Mesothelial cell of epicardium (in vitro differentiated cells): Measurements from ENCODE around the gene SVEP1. TPM values are rescaled to one million over a fixed set of nuclear protein-coding genes. Genes with fewer than 3 reads are reported as not detected.

Experiments used
- DNase-seq, 2 experiments: peaks; one replicate each; pipeline ENCODE4 v3.0.0; 2021; ENCODE audit warnings: low spot score in 2 of 2; ENCODE audit not compliant: unreplicated experiment in 2 of 2
- H3K27ac Mint-ChIP-seq: 2 replicates; pipeline ENCODE4 v1.8.0; 2021; ENCODE audit warnings: mixed read lengths
- H3K27me3 Mint-ChIP-seq: 2 replicates; pipeline ENCODE4 v1.8.0; 2021; ENCODE audit warnings: low read depth, mixed read lengths
- H3K36me3 Mint-ChIP-seq: 2 replicates; pipeline ENCODE4 v1.8.0; 2021; ENCODE audit warnings: mixed read lengths
- H3K4me1 Mint-ChIP-seq: 2 replicates; pipeline ENCODE4 v1.8.0; 2021; ENCODE audit warnings: mixed read lengths
- H3K4me3 Mint-ChIP-seq: 2 replicates; pipeline ENCODE4 v1.8.0; 2021; ENCODE audit warnings: mild to moderate bottlenecking, moderate library complexity, mixed read lengths
- H3K9me3 Mint-ChIP-seq: 2 replicates; pipeline ENCODE4 v1.8.0; 2021; ENCODE audit warnings: mixed read lengths
- total RNA-seq: library from RNA; stranded (reverse); gene quantifications from 3 replicates; pipeline ENCODE4 v1.2.1, GENCODE V29; 2021
- TF ChIP-seq, protein P1 (sequence below): fragments of 200-600 bp; sonication (generic); IDR thresholded peaks from one replicate; pipeline ENCODE4 v1.5.0; 2021; ENCODE audit warnings: antibody characterized with exemption; ENCODE audit not compliant: unreplicated experiment

SVEP1 gene
- total RNA-seq, 1 donor from 2014 or later, result 47.2 TPM

DNA sequence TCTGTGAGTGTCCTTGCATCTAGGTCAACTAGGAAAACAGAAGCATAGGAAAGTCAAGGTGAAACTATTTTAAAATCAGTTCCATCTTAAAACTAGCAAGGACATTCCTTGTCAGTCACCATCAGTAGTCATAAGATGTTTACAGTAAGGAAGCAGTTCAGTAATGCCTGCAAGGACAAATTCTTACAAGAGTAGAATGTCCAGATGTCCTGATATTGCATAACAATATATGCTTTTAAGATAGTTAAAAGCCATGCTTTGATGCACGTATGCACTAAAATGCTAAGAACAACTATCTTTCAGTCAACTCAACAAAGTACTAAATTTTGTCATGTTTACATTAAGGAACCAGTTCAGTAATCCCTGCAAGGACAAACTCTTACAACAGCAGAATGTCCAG is 11.3 kb upstream of the SVEP1 start:
- no peaks in the 10 kb centered on the region for H3K27me3 Mint-ChIP-seq
- peaks cover 44% of the 10 kb centered on the region for H3K9me3 Mint-ChIP-seq
- peaks cover 9% of the 10 kb centered on the region for H3K36me3 Mint-ChIP-seq
- H3K4me1 Mint-ChIP-seq, result peaks cover 14% of the 10 kb centered on the region
- TF ChIP-seq, protein P1, sequence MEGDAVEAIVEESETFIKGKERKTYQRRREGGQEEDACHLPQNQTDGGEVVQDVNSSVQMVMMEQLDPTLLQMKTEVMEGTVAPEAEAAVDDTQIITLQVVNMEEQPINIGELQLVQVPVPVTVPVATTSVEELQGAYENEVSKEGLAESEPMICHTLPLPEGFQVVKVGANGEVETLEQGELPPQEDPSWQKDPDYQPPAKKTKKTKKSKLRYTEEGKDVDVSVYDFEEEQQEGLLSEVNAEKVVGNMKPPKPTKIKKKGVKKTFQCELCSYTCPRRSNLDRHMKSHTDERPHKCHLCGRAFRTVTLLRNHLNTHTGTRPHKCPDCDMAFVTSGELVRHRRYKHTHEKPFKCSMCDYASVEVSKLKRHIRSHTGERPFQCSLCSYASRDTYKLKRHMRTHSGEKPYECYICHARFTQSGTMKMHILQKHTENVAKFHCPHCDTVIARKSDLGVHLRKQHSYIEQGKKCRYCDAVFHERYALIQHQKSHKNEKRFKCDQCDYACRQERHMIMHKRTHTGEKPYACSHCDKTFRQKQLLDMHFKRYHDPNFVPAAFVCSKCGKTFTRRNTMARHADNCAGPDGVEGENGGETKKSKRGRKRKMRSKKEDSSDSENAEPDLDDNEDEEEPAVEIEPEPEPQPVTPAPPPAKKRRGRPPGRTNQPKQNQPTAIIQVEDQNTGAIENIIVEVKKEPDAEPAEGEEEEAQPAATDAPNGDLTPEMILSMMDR, result no peak
- no peak for DNase-seq
- H3K4me3 Mint-ChIP-seq, result no peak overlapping the region
- no peak overlapping the region for H3K27ac Mint-ChIP-seq

GRCh38 chr9:110588296-110588695 is 8.8 kb upstream of the SVEP1 start:
- H3K4me1 Mint-ChIP-seq, result peaks cover 14% of the 10 kb centered on the region
- peaks cover 9% of the 10 kb centered on the region for H3K36me3 Mint-ChIP-seq
- peaks cover 47% of the 10 kb centered on the region for H3K9me3 Mint-ChIP-seq
- TF ChIP-seq, protein P1, result no peak
- no peaks in the 10 kb centered on the region for H3K27me3 Mint-ChIP-seq
- H3K4me3 Mint-ChIP-seq, result no peak overlapping the region
- DNase-seq, result no peak
- H3K27ac Mint-ChIP-seq, result no peak overlapping the region

DNA sequence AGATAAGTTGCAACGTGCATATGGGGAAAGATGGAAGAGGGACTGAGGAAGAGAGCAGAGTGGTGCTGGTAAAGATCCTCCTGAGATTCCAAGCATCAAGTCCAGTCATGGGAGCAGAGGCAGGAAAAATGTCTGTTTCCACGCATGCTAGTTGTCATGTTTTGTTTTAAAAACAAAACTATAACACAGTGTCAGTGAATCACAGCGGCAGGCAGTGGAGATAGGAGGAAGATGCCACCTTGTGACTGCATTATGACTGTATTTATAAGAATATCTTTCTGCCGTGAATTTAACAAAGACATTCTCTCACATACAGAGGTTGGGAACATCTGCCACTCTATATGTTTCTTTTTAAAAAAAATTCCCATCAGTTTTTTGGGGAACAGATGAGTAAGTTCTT is 3.7 kb upstream of the SVEP1 start:
- TF ChIP-seq, protein P1, result no peak
- no peak overlapping the region for H3K27ac Mint-ChIP-seq
- H3K36me3 Mint-ChIP-seq, result peaks cover 6% of the 10 kb centered on the region
- peaks cover 22% of the 10 kb centered on the region for H3K4me1 Mint-ChIP-seq
- peaks cover 37% of the 10 kb centered on the region for H3K9me3 Mint-ChIP-seq
- no peaks in the 10 kb centered on the region for H3K27me3 Mint-ChIP-seq
- DNase-seq, result no peak
- H3K4me3 Mint-ChIP-seq, result no peak overlapping the region

GRCh38 chr9:110582156-110582555 is 2.6 kb upstream of the SVEP1 start:
- TF ChIP-seq, protein P1, result no peak
- Mint-ChIP-seq H3K9me3 (peaks cover 38% of the 10 kb centered on the region), H3K27me3 (no peaks in the 10 kb centered on the region), H3K36me3 (peaks cover under 1% of the 10 kb centered on the region), H3K4me3 (no peak overlapping the region), H3K4me1 (peaks cover 28% of the 10 kb centered on the region), H3K27ac (no peak overlapping the region)
- no peak for DNase-seq

DNA sequence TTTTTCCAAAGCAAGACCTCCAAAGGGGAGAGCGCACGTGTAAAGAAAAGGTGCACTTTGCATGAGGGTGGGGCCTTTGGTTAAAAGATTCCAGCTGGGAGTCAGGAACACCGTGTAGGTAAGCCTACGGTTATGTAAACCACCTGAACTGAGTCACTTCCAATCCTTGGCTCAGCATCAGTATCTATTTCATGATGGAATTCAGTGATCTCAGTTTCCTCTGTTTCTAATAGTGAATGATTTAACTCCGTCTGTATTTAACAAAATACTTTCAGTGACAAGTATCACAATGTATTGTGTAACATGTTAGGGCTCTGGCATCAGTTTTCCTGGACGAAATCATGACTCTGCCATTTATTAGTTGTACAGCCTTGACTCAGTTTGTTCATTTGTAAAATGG is 1.3 kb upstream of the SVEP1 start:
- Mint-ChIP-seq H3K27me3 (no peaks in the 10 kb centered on the region), H3K4me3 (no peak overlapping the region), H3K27ac (peak overlapping the region; percentile 97), H3K4me1 (peaks cover 32% of the 10 kb centered on the region), H3K36me3 (no peaks in the 10 kb centered on the region), H3K9me3 (peaks cover 27% of the 10 kb centered on the region)
- DNase-seq, result no peak
- TF ChIP-seq, protein P1, result no peak

- peaks cover 17% of the 10 kb centered on the region for H3K9me3 Mint-ChIP-seq
- no peaks in the 10 kb centered on the region for H3K27me3 Mint-ChIP-seq
- H3K4me3 Mint-ChIP-seq, result peak overlapping the region; percentile 89
- peak in 1 of 2 experiments; percentile 67 for DNase-seq
- TF ChIP-seq, protein P1, result no peak
- H3K4me1 Mint-ChIP-seq, result peaks cover 41% of the 10 kb centered on the region
- peak overlapping the region; percentile 97 for H3K27ac Mint-ChIP-seq
- no peaks in the 10 kb centered on the region for H3K36me3 Mint-ChIP-seq
These were observed 300 bp upstream of the SVEP1 start for GRCh38 chr9:110579862-110580219.
